Psoas muscle (tissue), 8 donors: Measurements from ENCODE around the gene CDC37L1. TPM values are rescaled to one million over a fixed set of nuclear protein-coding genes. Genes with fewer than 3 reads are reported as not detected.
A peak's percentile ranks its signal among the peaks of the same experiment; 100 is the strongest.

Experiments used
- ATAC-seq, 4 donors: fragments of 200-7000 bp; cut with Tn5 transposase; one replicate each; pipeline ENCODE4 v1.9.1; 2020; ENCODE audit warnings: moderate library complexity in 3 of 4, mild to moderate bottlenecking in 2 of 4
- DNase-seq, 2 donors: peaks; one replicate each; pipeline ENCODE4 v3.0.0-alpha.2; 2020
- H3K27ac ChIP-seq: fragments of 200-600 bp; one replicate; pipeline ENCODE4 v1.8.0; 2022
- H3K27me3 ChIP-seq, 3 donors: fragments of 200-600 bp in 1 of 3; one replicate each; pipeline versions ENCODE4 v1.6.1 to v1.8.0; 2013 to 2022; ENCODE audit warnings: low read length in 2 of 3, mild to moderate bottlenecking in 2 of 3, moderate library complexity in 1 of 3; ENCODE audit not compliant: insufficient read depth in 3 of 3
- H3K36me3 ChIP-seq, 2 donors: fragments of 200-600 bp in 1 of 2; one replicate each; pipeline versions ENCODE4 v1.6.1 to v1.8.0; 2013 to 2022; ENCODE audit warnings: low read depth in 1 of 2, mild to moderate bottlenecking in 1 of 2, moderate library complexity in 1 of 2; ENCODE audit not compliant: insufficient read depth in 1 of 2
- H3K4me1 ChIP-seq: fragments of 200-600 bp; one replicate; pipeline ENCODE4 v1.8.0; 2022
- H3K4me3 ChIP-seq: fragments of 200-600 bp; one replicate; pipeline ENCODE4 v1.8.0; 2022; ENCODE audit warnings: mild to moderate bottlenecking
- H3K9me3 ChIP-seq: fragments of 200-600 bp; one replicate; pipeline ENCODE4 v1.8.0; 2022
- WGBS, 3 donors: extraction: QIAGEN DNeasy Blood & Tissue Kit; methylation state at CpG; one replicate each; pipeline versions ENCODE4 v1.1.6 to v1.1.7; 2013; 5-methylcytosine and 5-hydroxymethylcytosine counted together
- intact Hi-C, 2 donors: fragments of 100-400 bp; cut with DNase I; formaldehyde crosslinking; loops; one replicate each; pipeline versions ENCODE4 v1.11.0 to v1.14.2; 2022
- polyA plus RNA-seq, 3 donors: library from polyadenylated mRNA; stranded (reverse); fragments of 200-250 nt; gene quantifications; one replicate each; pipeline ENCODE4 v1.2.3, GENCODE V29; 2013
- total RNA-seq, 4 donors: library from RNA; stranded (reverse); fragmentation: NEBNext Ultra II Directional in 2 of 4; extraction: Animal tissue kit (Norgen Biotek cat#: 25700) in 2 of 4; gene quantifications; one replicate each; pipeline versions ENCODE4 v1.2.1 to v1.2.4, GENCODE V29; 2021 to 2023
- TF ChIP-seq, protein P1 (sequence below): fragments of 200-600 bp; IDR thresholded peaks from one replicate; pipeline ENCODE4 v1.8.0; 2022; ENCODE audit warnings: antibody characterized with exemption
- donor health status: healthy with polysubstance abuse.
- donor health status: DM: no; HTN: no; CAD: no; lungs with moderate emphysema.
- donor health status: Bipolar disorder and iron deficiency.
- donor health status: healthy.
- donor health status: DM: yes; HTN: yes; CAD: no.
- donor health status: DM: no; HTN: no; CAD: no.
- donor health status: DM: no; HTN: no; CAD: no.
- donor health status: DM: yes; HTN: yes; CAD: no.

Gene CDC37L1
- total and polyA plus RNA-seq, 7 donors, result 46.7 to 184 (median 87.8) TPM

DNA sequence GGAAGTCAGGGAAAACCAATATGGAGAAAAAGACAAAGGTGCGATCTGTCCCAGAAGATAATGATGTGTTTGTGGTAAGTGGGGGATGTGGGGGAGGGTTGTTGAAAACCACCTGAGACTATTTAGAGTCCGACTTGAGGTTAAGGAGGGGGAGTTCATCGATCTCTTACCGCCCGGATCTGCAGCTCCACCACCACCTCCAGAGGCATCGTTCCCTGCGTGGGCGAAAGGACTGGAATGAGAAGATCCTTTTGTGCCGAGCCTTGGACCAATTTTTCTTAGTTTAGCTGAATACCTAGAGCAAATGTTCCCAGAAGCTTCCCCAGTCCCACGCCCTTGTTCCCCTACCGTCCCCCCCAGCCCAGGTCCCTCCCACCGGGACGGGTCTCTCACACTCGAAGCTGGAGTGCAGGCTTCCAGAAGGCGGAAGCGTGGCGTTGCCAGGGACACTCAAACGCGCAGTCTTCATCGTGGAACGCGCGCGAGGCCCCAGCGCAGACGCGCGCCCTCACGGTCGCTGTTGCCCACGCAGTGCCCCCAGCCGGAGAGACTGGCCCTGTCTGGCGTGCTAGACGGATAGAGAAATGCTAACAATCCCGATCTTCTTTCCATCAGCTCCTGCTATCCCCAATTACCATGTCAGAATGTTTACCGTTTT is 13.2 kb upstream of the CDC37L1 start, which contains the start of gene SPATA6L:
Gene SPATA6L (minus strand): TSS at position 439 of the 658 bp plus-strand sequence. CDS start 230 bp downstream, at position 209.
- Histone ChIP-seq H3K4me1 (peaks cover 24% of the 10 kb centered on the region), H3K36me3 (no peaks in the 10 kb centered on the region), H3K27me3 (no peaks in the 10 kb centered on the region), H3K27ac (peak within 1 kb of the TSS; percentile 37), H3K9me3 (no peaks in the 10 kb centered on the region), H3K4me3 (peak within 1 kb of the TSS; percentile 63)
- ATAC-seq, result peak; percentile 43 to 70 (median 53)
- DNase-seq, result peak; percentile 69 to 80
- intact Hi-C loops, result loop anchor here in 1 of 2 donors (5.0 to 10.0 kb wide), 3 partner anchors 76 to 959 kb away; partner anchors contain the start of genes AK3, JAK2 and RIC1
- WGBS, 3 donors, result 2 to 3% (median 3%) methylated on average over 36 of the region's 36 CpGs
- TF ChIP-seq, protein P1, sequence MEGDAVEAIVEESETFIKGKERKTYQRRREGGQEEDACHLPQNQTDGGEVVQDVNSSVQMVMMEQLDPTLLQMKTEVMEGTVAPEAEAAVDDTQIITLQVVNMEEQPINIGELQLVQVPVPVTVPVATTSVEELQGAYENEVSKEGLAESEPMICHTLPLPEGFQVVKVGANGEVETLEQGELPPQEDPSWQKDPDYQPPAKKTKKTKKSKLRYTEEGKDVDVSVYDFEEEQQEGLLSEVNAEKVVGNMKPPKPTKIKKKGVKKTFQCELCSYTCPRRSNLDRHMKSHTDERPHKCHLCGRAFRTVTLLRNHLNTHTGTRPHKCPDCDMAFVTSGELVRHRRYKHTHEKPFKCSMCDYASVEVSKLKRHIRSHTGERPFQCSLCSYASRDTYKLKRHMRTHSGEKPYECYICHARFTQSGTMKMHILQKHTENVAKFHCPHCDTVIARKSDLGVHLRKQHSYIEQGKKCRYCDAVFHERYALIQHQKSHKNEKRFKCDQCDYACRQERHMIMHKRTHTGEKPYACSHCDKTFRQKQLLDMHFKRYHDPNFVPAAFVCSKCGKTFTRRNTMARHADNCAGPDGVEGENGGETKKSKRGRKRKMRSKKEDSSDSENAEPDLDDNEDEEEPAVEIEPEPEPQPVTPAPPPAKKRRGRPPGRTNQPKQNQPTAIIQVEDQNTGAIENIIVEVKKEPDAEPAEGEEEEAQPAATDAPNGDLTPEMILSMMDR, result no peak

DNA sequence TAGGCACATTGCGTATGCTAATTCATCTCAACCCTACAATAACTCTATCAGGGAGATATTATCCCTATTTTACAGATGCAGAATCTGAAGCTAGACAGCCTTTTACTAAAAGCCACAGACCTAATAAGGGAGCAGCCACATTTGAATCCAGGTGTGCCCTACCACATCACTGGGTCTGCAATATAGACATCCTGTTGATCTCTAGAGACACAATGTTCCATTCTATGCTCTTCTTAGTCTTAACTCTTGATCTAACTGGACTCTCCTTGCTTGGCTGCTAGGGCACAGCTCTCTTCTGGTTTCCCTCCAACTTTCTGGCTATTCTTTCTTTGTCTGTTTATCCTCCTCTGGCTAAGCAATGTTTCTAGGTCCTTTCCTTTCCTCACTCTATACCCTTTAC is 11.7 kb upstream of the CDC37L1 start:
- Histone ChIP-seq H3K4me1 (peaks cover 20% of the 10 kb centered on the region), H3K36me3 (no peaks in the 10 kb centered on the region), H3K27ac (no peak overlapping the region), H3K27me3 (no peaks in the 10 kb centered on the region), H3K4me3 (no peak overlapping the region), H3K9me3 (no peaks in the 10 kb centered on the region)
- DNase-seq, result no peak
- whole genome bisulfite sequencing, 3 donors, result 95 to 100% (median 99%) methylated on average over 1 of the region's 1 CpG
- TF ChIP-seq, protein P1, result no peak
- no peak for ATAC-seq
- intact Hi-C loops, result loop anchor here in 1 of 2 donors (5.0 to 10.0 kb wide), 3 partner anchors 75 to 957 kb away; partner anchors contain the start of genes AK3, JAK2 and RIC1

- DNase-seq (no peak), ATAC-seq (no peak)
- Histone ChIP-seq H3K27ac (no peak overlapping the region), H3K27me3 (no peaks in the 10 kb centered on the region), H3K4me3 (no peak overlapping the region), H3K4me1 (peaks cover 11% of the 10 kb centered on the region), H3K36me3 (no peaks in the 10 kb centered on the region), H3K9me3 (no peaks in the 10 kb centered on the region)
- intact Hi-C loops, result loop anchor here in 1 of 2 donors (5.0 to 10.0 kb wide), 3 partner anchors 74 to 956 kb away; partner anchors contain the start of genes AK3, JAK2 and RIC1
- TF ChIP-seq, protein P1, result no peak
- WGBS, 3 donors, result 84 to 90% (median 86%) methylated on average over 2 of the region's 2 CpGs
Observed at GRCh38 chr9:4668604-4669003, 10.8 kb upstream of the CDC37L1 start.

GRCh38 chr9:4669890-4670289 is 9.5 kb upstream of the CDC37L1 start:
- Histone ChIP-seq H3K9me3 (no peaks in the 10 kb centered on the region), H3K27me3 (no peaks in the 10 kb centered on the region), H3K4me3 (no peak overlapping the region), H3K4me1 (peaks cover 11% of the 10 kb centered on the region), H3K27ac (no peak overlapping the region), H3K36me3 (no peaks in the 10 kb centered on the region)
- DNase-seq (no peak), ATAC-seq (no peak)
- intact Hi-C loops, result loop anchor here in 1 of 2 donors (5.0 to 10.0 kb wide), 3 partner anchors 72 to 955 kb away; partner anchors contain the start of genes AK3, JAK2 and RIC1
- TF ChIP-seq, protein P1, result no peak
